IMR-90 (cell line): ENCODE data around the gene KCNIP1.

Source experiments
- BHLHE40 ChIP-seq: fragments of 150-350 bp; IDR thresholded peaks from 2 replicates; pipeline ENCODE4 v1.6.1; 2016; ENCODE audit warnings: mild to moderate bottlenecking, low read depth, low read length
- CTCF ChIP-seq: conservative IDR thresholded peaks from 2 replicates; pipeline ENCODE4 v1.5.1; 2012; ENCODE audit warnings: mild to moderate bottlenecking, low read depth, low read length, improper control_type of control experiment
- POLR2A ChIP-seq: IDR thresholded peaks from 2 replicates; pipeline ENCODE4 v1.6.1; 2012; ENCODE audit warnings: mild to moderate bottlenecking, low read depth, low read length
- RAD21 ChIP-seq: IDR thresholded peaks from 2 replicates; pipeline ENCODE4 v1.6.1; 2012; ENCODE audit warnings: low read length, improper control_type of control experiment

GRCh38 chr5:170498811-170499351 is 4.9 kb upstream of the KCNIP1 start:
- TF ChIP-seq POLR2A (no peak), RAD21 (no peak), BHLHE40 (no peak), CTCF (no peak)
